ENCODE measurements around the gene MRPL22. TPM values are rescaled to one million over a fixed set of nuclear protein-coding genes. Genes with fewer than 3 reads are reported as not detected.

MRPL22 gene
- total RNA-seq, 1 experiment from 2014 or later, result 77.2 TPM

- no peak overlapping the region for H4K91ac ChIP-seq (ENCODE audit: insufficient read length, low read depth, low read length)
- no peak overlapping the region for H4K5ac ChIP-seq (ENCODE audit: insufficient read length, low read depth, low read length)
- H3K18ac ChIP-seq (ENCODE audit: insufficient read length, low read depth, low read length), result no peak overlapping the region
- no peaks in the 10 kb centered on the region for H3K4me1 ChIP-seq (ENCODE audit: insufficient read depth, low read length)
- H3K23me2 ChIP-seq (ENCODE audit: insufficient read length, low read depth, low read length, poor library complexity, severe bottlenecking), result no peaks in the 10 kb centered on the region
- Mint-ChIP-seq H3K4me3 (no peak overlapping the region), H3K9me3 (no peaks in the 10 kb centered on the region), H3K27me3 (ENCODE audit: low read depth) (no peaks in the 10 kb centered on the region), H3K4me1 (no peaks in the 10 kb centered on the region), H3K36me3 (ENCODE audit: insufficient read depth in 1 of 3, low read depth in 3 of 3) (peaks cover 45 to 92% (median 83%) of the 10 kb centered on the region in 3 experiments; a peak in 6 of 7 replicates), H3K27ac (peak overlapping the region in 1 of 3 experiments; percentile 24; a peak in 1 of 7 replicates)
- H2AK5ac ChIP-seq (ENCODE audit: insufficient read length, low read length), result no peak overlapping the region
- H2AFZ ChIP-seq (ENCODE audit: low read length), result no peak overlapping the region
- H3T11ph ChIP-seq (ENCODE audit: low read length), result no peak overlapping the region
- H3K56ac ChIP-seq (ENCODE audit: insufficient read length, low read depth, low read length), result no peak overlapping the region
- no peaks in the 10 kb centered on the region for H3K9me3 ChIP-seq (ENCODE audit: control insufficient read depth, low read depth, low read length)
- no peak overlapping the region for H2BK5ac ChIP-seq (ENCODE audit: insufficient read length, low read length)
- no peaks in the 10 kb centered on the region for H3K79me1 ChIP-seq (ENCODE audit: insufficient read depth, low read depth, low read length, poor library complexity, severe bottlenecking)
- no peak for DNase-seq
- H3K79me2 ChIP-seq (ENCODE audit: insufficient read depth, low read length), result no peaks in the 10 kb centered on the region
- no peak overlapping the region for H3K4me2 ChIP-seq (ENCODE audit: insufficient read depth, insufficient read length, low read length)
- no peaks in the 10 kb centered on the region for H4K20me1 ChIP-seq (ENCODE audit: control insufficient read depth, insufficient read depth, insufficient read length)
- no peak overlapping the region for H3K9ac ChIP-seq (ENCODE audit: extremely low read depth, insufficient read length, low read length)
- no peak overlapping the region for H3K23ac ChIP-seq (ENCODE audit: insufficient read length, low read depth, low read length)
- no peak overlapping the region for H2BK20ac ChIP-seq (ENCODE audit: low read depth, low read length, poor library complexity, severe bottlenecking)
- H2BK12ac ChIP-seq (ENCODE audit: insufficient read length, low read depth, low read length), result no peak overlapping the region
- H3K27me3 ChIP-seq (ENCODE audit: insufficient read depth, low read length), result no peaks in the 10 kb centered on the region
- no peak overlapping the region for H3K27ac ChIP-seq (ENCODE audit: insufficient read length, low read depth, low read length)
- no peak overlapping the region for H2BK15ac ChIP-seq (ENCODE audit: low read depth, low read length)
- no peak overlapping the region for H2BK120ac ChIP-seq (ENCODE audit: low read depth, low read length, poor library complexity, severe bottlenecking)
- no peak overlapping the region for H4K8ac ChIP-seq (replicated peaks; ENCODE audit: insufficient read length, low read depth, low read length)
- no peak for TF ChIP-seq CTCF (conservative IDR thresholded peaks at IDR 0.05)
- no peak overlapping the region for H3K4ac ChIP-seq (ENCODE audit: low read depth, low read length)
- H3K14ac ChIP-seq (ENCODE audit: insufficient read depth, low read length), result no peak overlapping the region
Measured at GRCh38 chr5:154896562-154897165, 44.2 kb upstream of the MRPL22 start.
